ENCODE results near the gene GPR65.

GRCh38 chr14:87989221-87989955 lies 15.5 kb upstream of the GPR65 start:
- TF ChIP-seq, protein P1, sequence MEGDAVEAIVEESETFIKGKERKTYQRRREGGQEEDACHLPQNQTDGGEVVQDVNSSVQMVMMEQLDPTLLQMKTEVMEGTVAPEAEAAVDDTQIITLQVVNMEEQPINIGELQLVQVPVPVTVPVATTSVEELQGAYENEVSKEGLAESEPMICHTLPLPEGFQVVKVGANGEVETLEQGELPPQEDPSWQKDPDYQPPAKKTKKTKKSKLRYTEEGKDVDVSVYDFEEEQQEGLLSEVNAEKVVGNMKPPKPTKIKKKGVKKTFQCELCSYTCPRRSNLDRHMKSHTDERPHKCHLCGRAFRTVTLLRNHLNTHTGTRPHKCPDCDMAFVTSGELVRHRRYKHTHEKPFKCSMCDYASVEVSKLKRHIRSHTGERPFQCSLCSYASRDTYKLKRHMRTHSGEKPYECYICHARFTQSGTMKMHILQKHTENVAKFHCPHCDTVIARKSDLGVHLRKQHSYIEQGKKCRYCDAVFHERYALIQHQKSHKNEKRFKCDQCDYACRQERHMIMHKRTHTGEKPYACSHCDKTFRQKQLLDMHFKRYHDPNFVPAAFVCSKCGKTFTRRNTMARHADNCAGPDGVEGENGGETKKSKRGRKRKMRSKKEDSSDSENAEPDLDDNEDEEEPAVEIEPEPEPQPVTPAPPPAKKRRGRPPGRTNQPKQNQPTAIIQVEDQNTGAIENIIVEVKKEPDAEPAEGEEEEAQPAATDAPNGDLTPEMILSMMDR (conservative IDR thresholded peaks at IDR 0.05; ENCODE audit: low read length) = no peak
- TF ChIP-seq EZH2phosphoT487 (IDR thresholded peaks at IDR 0.05; ENCODE audit: borderline replicate concordance) = no peak
